Measurements from ENCODE around the gene MAP2K5. TPM values are rescaled to one million over a fixed set of nuclear protein-coding genes. Genes with fewer than 3 reads are reported as not detected.

The MAP2K5 gene
- total and polyA plus RNA-seq, 10 of the 15 experiments (the other 5 are each of a cell fraction or from before 2014, with no cell fraction given), result 1.3 to 19.4 (median 9.6) TPM

- TF ChIP-seq PAX8 (IDR thresholded peaks at IDR 0.05), result no peak
- no peak for TF ChIP-seq CTCF (IDR thresholded peaks at IDR 0.05 in 2 of 3, conservative IDR thresholded peaks at IDR 0.05 in 1 of 3; ENCODE audit: control insufficient read depth in 2 of 3, extremely low read depth in 1 of 3, insufficient read depth in 1 of 3, low read depth in 3 of 3, low read length in 3 of 3)
Measured at GRCh38 chr15:67559576-67559975, 17.1 kb downstream of the MAP2K5 start (continued).

GRCh38 chr15:67560320-67560719, 17.8 kb downstream of the MAP2K5 start:
- intact Hi-C loops (cut with micrococcal nuclease; ENCODE audit: unreplicated experiment), result loop anchor here (5.0 kb wide), 1 partner anchor 308 kb away; the partner anchor contains the start of genes AAGAB and IQCH
- POLR2A ChIA-PET, result interaction anchor here (1.2 to 1.4 kb wide), 2 partner anchors 12 to 38 kb away, joined by 3 to 4 read pairs; no protein-coding TSS in a partner anchor
- 39% methylated on average over 1 of the region's 1 CpG for WGBS (ENCODE audit: insufficient coverage, insufficient replicate concordance, low lambda C conversion rate, missing lambda C conversion rate)
- Histone ChIP-seq H3K79me2 (ENCODE audit: control insufficient read depth, insufficient read depth, low read length) (0 out of 2 replicates have a peak, but pooled peaks cover 2% of the 10 kb centered on the region), H3K9ac (ENCODE audit: control insufficient read depth, insufficient read depth, low read length) (no peak overlapping the region), H3K27me3 (replicated peaks in 1 of 2; ENCODE audit: control insufficient read depth in 2 of 2, insufficient read depth in 2 of 2, low read length in 1 of 2) (no peaks in the 10 kb centered on the region), H3K4me1 (ENCODE audit: control insufficient read depth, insufficient read depth, low read length) (peaks cover 32% of the 10 kb centered on the region), H3K9me3 (replicated peaks; ENCODE audit: control insufficient read depth, insufficient read depth, low read length) (peaks cover 4% of the 10 kb centered on the region; the same call in 2 of the 3 replicates), H3K27ac (ENCODE audit: control insufficient read depth, insufficient read depth) (no peak overlapping the region), H3K36me3 (ENCODE audit: control insufficient read depth in 2 of 2, insufficient read depth in 2 of 2, low read length in 1 of 2) (no peaks in the 10 kb centered on the region), H2AFZ (ENCODE audit: control insufficient read depth, low read depth, low read length) (no peak overlapping the region), H4K20me1 (ENCODE audit: control insufficient read depth, insufficient read depth) (no peaks in the 10 kb centered on the region), H3K4me3 (no peak overlapping the region), H3K4me2 (ENCODE audit: control insufficient read depth, insufficient read depth) (no peak overlapping the region)
- FAIRE-seq, result no peak
- no peak for ATAC-seq
- CTCF ChIA-PET, result interaction anchor here (0.7 to 2.0 kb wide), 7 partner anchors 10 to 222 kb away, joined by 3 to 7 read pairs (median 4); no protein-coding TSS in a partner anchor
- DNase-seq (ENCODE audit: low read depth, low spot score), result no peak
- RAD21 ChIA-PET (ENCODE audit: unreplicated experiment), result interaction anchor here (1.3 kb wide), 2 partner anchors 38 to 59 kb away, joined by 4 to 5 read pairs; no protein-coding TSS in a partner anchor
- SMC1A ChIA-PET (ENCODE audit: uncharacterized antibody, unreplicated experiment), result interaction anchor here (0.7 to 3.4 kb wide), 8 partner anchors 10 to 59 kb away, joined by 3 to 18 read pairs (median 3); no protein-coding TSS in a partner anchor
- in situ Hi-C loops (cut with MboI), result no loop called here
- no TSS peak for BruUV-seq (replicated peaks)
- TF ChIP-seq TAF1 (IDR thresholded peaks at IDR 0.05; ENCODE audit: borderline replicate concordance, low read depth, low read length) (no peak), MEF2B (IDR thresholded peaks at IDR 0.05; ENCODE audit: partially characterized antibody, poor library complexity, severe bottlenecking) (no peak), NFIC (IDR thresholded peaks at IDR 0.05; ENCODE audit: low read depth, low read length) (no peak), CTCF (IDR thresholded peaks at IDR 0.05 in 2 of 3, conservative IDR thresholded peaks at IDR 0.05 in 1 of 3; ENCODE audit: control insufficient read depth in 2 of 3, extremely low read depth in 1 of 3, insufficient read depth in 1 of 3, low read depth in 3 of 3, low read length in 3 of 3) (no peak), CBX5 (IDR thresholded peaks at IDR 0.05; ENCODE audit: low read depth) (no peak), MTA2 (IDR thresholded peaks at IDR 0.05; ENCODE audit: low read depth) (no peak), ZNF24 (IDR thresholded peaks at IDR 0.05) (no peak), CREB1 (IDR thresholded peaks at IDR 0.05; ENCODE audit: low read depth) (no peak), RAD51 (IDR thresholded peaks at IDR 0.05) (no peak), BMI1 (IDR thresholded peaks at IDR 0.05; ENCODE audit: borderline replicate concordance) (no peak), TARDBP (IDR thresholded peaks at IDR 0.05; ENCODE audit: borderline replicate concordance) (no peak), ZBTB11 (CRISPR knock-in tag; IDR thresholded peaks at IDR 0.05) (no peak)

All from GM12878 (cell line).